ENCODE data around the gene CROCC2. TPM values are rescaled to one million over a fixed set of nuclear protein-coding genes. Genes with fewer than 3 reads are reported as not detected.

The CROCC2 gene
- total and polyA plus RNA-seq, 2 donors from 2014 or later: 0.13 TPM; not detected in 1

DNA sequence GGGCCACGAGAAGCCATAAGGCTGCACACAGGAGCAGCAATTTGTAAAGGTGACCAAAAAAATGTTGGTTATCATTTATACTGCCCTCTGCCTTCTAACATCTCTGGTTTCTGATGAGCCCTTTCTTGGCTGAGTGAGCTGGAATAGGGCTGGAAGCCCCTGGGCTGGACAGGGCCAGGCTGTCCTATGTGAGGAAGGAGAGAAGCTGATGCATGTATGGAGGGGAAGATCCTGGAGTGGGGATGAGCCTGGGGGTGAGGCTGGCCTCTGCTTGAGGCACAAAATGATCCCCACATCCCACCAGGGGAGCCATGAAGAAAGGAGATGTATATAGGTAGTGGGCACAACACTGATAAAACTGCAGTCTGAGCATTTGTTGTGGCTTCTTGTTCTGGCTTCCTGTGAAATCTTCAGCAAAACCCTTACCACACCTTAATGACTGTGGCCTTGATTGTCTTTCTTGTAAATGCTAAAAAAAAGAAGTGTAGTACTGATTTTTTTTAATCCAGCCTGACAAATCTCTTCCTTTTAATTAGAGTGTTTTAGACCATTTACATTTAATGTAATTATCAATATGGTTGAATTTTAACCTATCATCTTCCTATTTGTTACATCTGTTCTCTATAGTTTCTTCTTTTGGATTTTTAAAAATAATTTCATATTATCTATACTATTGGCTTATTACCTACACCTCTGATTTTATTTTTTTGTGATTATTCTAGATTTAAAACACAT, 97.9 kb downstream of the CROCC2 start:
- Histone ChIP-seq H3K4me1 (ENCODE audit: control insufficient read depth in 2 of 3, insufficient read depth in 2 of 3, low read depth in 1 of 3, low read length in 3 of 3) (peaks cover 0 to 15% (median 0%) of the 10 kb centered on the region in 3 donors), H3K4me3 (ENCODE audit: low read length in 3 of 3) (no peak overlapping the region), H3K9ac (ENCODE audit: low read length in 3 of 3) (no peak overlapping the region), H3K9me3 (ENCODE audit: control insufficient read depth in 2 of 3, insufficient read depth in 1 of 3, low read length in 3 of 3) (peaks cover 0 to 16% (median 0%) of the 10 kb centered on the region in 3 donors), H3K36me3 (ENCODE audit: control insufficient read depth in 2 of 3, insufficient read depth in 3 of 3, low read length in 3 of 3) (peaks cover 0 to 5% (median 0%) of the 10 kb centered on the region in 3 donors), H3K27me3 (ENCODE audit: control insufficient read depth, insufficient read depth, low read length) (no peaks in the 10 kb centered on the region), H3K27ac (ENCODE audit: low read depth in 2 of 2, low read length in 2 of 2) (no peak overlapping the region)
- DNase-seq: no peak
- TF ChIP-seq CTCF (IDR thresholded peaks at IDR 0.05; ENCODE audit: borderline replicate concordance, extremely low read depth, insufficient read depth): no peak
- intact Hi-C loops (cut with DNase I): no loop called here
- no peak for FAIRE-seq

GRCh38 chr2:241005569-241005968, 99.4 kb downstream of the CROCC2 start:
- H3K9ac ChIP-seq (ENCODE audit: low read length in 3 of 3): no peak overlapping the region
- no peak overlapping the region for H3K27ac ChIP-seq (ENCODE audit: low read depth in 2 of 2, low read length in 2 of 2)
- H3K9me3 ChIP-seq (ENCODE audit: control insufficient read depth in 2 of 3, insufficient read depth in 1 of 3, low read length in 3 of 3): peaks cover 0 to 16% (median 0%) of the 10 kb centered on the region in 3 donors
- no peak for TF ChIP-seq CTCF (IDR thresholded peaks at IDR 0.05; ENCODE audit: borderline replicate concordance, extremely low read depth, insufficient read depth)
- DNase-seq (no peak), FAIRE-seq (no peak)
- peaks cover 0 to 24% (median 0%) of the 10 kb centered on the region in 3 donors for H3K4me1 ChIP-seq (ENCODE audit: control insufficient read depth in 2 of 3, insufficient read depth in 2 of 3, low read depth in 1 of 3, low read length in 3 of 3)
- intact Hi-C loops (cut with DNase I): no loop called here
- no peaks in the 10 kb centered on the region for H3K27me3 ChIP-seq (ENCODE audit: control insufficient read depth, insufficient read depth, low read length)
- H3K4me3 ChIP-seq (ENCODE audit: low read length in 3 of 3): no peak overlapping the region
- H3K36me3 ChIP-seq (ENCODE audit: control insufficient read depth in 2 of 3, insufficient read depth in 3 of 3, low read length in 3 of 3): peaks cover 0 to 5% (median 0%) of the 10 kb centered on the region in 3 donors

GRCh38 chr2:241006412-241006811, 100.3 kb downstream of the CROCC2 start:
- TF ChIP-seq CTCF (IDR thresholded peaks at IDR 0.05; ENCODE audit: borderline replicate concordance, extremely low read depth, insufficient read depth): no peak
- no peak overlapping the region for H3K27ac ChIP-seq (ENCODE audit: low read depth in 2 of 2, low read length in 2 of 2)
- intact Hi-C loops (cut with DNase I): no loop called here
- peaks cover 0 to 5% (median 0%) of the 10 kb centered on the region in 3 donors for H3K36me3 ChIP-seq (ENCODE audit: control insufficient read depth in 2 of 3, insufficient read depth in 3 of 3, low read length in 3 of 3)
- H3K4me3 ChIP-seq (ENCODE audit: low read length in 3 of 3): no peak overlapping the region
- H3K27me3 ChIP-seq (ENCODE audit: control insufficient read depth, insufficient read depth, low read length): no peaks in the 10 kb centered on the region
- H3K4me1 ChIP-seq (ENCODE audit: control insufficient read depth in 2 of 3, insufficient read depth in 2 of 3, low read depth in 1 of 3, low read length in 3 of 3): peaks cover 0 to 25% (median 0%) of the 10 kb centered on the region in 3 donors
- no peak overlapping the region for H3K9ac ChIP-seq (ENCODE audit: low read length in 3 of 3)
- no peak for DNase-seq
- FAIRE-seq: no peak
- H3K9me3 ChIP-seq (ENCODE audit: control insufficient read depth in 2 of 3, insufficient read depth in 1 of 3, low read length in 3 of 3): peaks cover 0 to 16% (median 0%) of the 10 kb centered on the region in 3 donors
